Astrocyte of the spinal cord (primary cell): Measurements from ENCODE around the gene RNF10.

ENCODE experiments used
- DNase-seq: peaks from one replicate; pipeline ENCODE4 v3.0.0; 2011; ENCODE audit warnings: low read depth, low spot score
- H3K4me3 ChIP-seq: 2 replicates; pipeline ENCODE4 v1.5.1; 2011; ENCODE audit warnings: low read depth, mild to moderate bottlenecking, low read length, moderate library complexity
- in situ Hi-C: cut with HindIII; loops from 2 replicates; pipeline ENCODE4 v1.10.0; 2017; ENCODE audit warnings: low sequenced_read_pairs
- TF ChIP-seq, protein P1 (sequence below): IDR thresholded peaks from 2 replicates; pipeline ENCODE4 v1.5.1; 2012; ENCODE audit warnings: low read depth, mild to moderate bottlenecking, low read length, inconsistent platforms

Gene RNF10

DNA sequence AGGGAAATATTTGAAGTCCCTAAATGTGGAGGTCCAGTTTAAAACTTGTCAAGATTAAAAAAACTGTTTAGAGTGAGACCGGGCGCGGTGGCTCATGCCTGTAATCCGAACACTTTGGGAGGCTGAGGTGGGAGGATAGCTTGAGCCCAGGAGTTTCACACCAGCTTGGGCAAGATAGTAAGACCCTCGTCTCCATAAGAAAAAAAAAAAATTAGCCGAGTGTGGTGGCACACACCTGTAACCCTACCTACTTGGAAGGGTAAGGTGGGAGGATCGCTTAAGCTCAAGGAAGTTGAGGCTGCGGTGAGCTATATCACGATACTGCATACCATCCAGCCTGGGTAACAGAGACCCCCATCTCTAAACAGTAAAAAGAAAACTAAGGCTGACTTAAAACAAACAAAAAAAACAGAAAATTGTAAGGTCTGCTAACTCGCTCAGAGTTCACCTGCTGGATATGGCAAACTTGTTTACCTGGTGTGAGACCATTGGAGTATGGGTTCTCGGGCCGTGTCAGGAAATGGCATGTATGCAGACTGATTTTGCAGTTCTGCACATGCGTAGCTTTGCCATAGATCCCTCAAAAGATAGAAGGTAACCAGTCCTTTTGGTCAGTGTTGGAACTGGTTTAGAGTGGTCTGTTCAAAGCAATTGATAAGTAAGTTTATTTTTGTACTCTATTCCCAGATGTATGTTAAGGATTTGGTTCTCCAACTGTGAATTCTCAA is 2.1 kb downstream of the RNF10 start:
- TF ChIP-seq, protein P1, sequence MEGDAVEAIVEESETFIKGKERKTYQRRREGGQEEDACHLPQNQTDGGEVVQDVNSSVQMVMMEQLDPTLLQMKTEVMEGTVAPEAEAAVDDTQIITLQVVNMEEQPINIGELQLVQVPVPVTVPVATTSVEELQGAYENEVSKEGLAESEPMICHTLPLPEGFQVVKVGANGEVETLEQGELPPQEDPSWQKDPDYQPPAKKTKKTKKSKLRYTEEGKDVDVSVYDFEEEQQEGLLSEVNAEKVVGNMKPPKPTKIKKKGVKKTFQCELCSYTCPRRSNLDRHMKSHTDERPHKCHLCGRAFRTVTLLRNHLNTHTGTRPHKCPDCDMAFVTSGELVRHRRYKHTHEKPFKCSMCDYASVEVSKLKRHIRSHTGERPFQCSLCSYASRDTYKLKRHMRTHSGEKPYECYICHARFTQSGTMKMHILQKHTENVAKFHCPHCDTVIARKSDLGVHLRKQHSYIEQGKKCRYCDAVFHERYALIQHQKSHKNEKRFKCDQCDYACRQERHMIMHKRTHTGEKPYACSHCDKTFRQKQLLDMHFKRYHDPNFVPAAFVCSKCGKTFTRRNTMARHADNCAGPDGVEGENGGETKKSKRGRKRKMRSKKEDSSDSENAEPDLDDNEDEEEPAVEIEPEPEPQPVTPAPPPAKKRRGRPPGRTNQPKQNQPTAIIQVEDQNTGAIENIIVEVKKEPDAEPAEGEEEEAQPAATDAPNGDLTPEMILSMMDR: no peak
- H3K4me3 ChIP-seq: peak overlapping the region; percentile 91
- in situ Hi-C loops: no loop called here
- no peak for DNase-seq

DNA sequence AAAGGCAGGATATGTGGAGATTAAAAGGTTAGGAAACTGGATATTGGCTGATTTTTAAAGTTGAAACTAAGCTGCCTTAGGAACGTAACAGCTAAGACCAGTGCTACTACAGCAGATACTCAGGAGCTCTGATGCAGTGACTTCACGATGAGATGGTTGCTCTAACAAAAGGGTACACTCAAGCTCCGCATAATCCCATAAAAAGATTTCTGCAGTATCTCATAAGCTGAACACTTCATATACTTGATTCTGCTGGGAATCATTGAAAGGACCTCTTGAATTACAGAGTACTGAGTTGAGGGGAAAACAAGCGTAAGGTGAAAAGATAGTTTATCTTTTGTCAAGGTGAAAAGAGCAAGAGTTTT is 3.7 kb downstream of the RNF10 start:
- TF ChIP-seq, protein P1: no peak
- peak overlapping the region; percentile 2 for H3K4me3 ChIP-seq
- no peak for DNase-seq
- in situ Hi-C loops: no loop called here

DNA sequence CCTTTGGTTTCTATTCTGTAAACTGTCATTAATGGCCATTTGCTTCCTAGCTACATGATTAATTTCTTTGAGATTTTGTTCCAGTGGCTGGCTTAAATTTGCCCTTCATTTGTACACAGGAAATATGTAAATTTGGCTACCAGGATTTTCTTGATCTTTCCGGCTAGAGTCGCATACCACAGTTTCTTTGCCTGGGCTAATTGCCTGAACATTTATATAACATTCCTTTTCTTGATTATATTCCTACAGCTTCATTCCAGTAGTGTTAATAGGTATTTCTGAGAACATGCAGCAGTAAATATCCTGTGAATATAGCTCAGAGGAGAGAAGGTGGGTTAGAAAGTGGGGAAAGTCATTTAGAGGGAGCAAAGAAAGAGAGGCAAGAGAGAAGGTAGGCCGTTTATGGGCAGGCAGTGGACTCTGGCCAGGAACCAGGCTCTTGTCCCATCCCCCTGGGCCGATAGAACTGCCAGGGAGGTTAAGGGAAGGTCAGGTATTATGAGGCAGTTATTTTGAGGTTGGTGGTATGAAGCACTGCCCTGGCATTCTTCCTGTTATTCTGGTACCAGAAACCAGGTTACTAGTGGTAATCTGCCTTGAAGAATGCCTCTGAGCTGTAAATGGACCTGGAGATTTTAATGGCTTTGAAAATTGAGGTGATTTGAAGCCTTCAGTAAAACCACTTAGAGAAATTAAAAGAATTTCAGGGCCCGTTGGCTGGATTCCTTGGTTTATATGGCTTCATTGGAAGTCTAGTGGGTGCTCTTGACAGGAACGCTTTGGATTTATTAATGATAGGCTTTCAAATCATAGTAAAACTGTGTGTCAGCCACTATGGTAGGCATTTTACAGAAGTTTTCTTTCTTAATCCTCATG is 4.4 kb downstream of the RNF10 start:
- TF ChIP-seq, protein P1: no peak
- H3K4me3 ChIP-seq: no peak overlapping the region
- in situ Hi-C loops: no loop called here
- peak; percentile 79 for DNase-seq

DNA sequence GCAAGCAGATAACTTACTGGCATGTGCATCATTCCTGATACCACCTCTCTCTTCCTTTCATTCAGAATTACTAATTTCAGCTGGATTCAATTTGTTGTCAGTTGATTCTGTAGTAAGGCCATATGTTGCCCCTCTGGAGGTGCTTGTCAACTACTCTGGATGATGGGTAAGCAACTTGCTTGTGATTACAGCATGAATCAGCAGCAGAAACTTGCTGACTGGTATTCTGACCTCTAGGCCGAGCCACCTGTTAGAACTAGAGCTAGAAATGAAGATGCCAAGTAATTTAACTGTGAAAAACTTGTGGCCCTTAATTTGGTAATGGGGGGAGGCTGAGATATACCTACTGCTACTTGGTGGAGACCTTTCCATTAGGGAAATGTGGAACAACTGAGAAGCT is 5.1 kb downstream of the RNF10 start:
- in situ Hi-C loops: no loop called here
- peak; percentile 31 for DNase-seq
- no peak overlapping the region for H3K4me3 ChIP-seq
- TF ChIP-seq, protein P1: no peak

DNA sequence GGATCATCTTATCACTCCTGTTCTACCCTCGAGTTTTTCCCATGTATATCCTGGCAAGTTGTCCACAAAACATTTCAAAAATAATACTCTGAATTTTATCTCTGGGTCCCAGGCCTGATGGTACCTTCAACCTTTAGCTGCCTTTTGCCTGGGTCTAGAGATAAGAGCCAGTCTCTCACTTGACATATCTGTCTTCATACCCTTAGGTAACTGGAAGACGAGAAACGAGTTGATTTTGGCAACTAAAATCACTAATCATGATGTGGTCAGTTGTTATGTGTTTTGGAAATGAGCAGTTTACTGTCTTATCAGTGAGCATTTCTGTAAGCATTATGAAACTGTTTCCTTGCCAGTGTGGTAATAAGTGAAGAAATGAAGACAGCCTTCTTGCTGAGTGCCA is 6.3 kb downstream of the RNF10 start:
- in situ Hi-C loops: no loop called here
- DNase-seq: no peak
- TF ChIP-seq, protein P1: no peak
- no peak overlapping the region for H3K4me3 ChIP-seq

DNA sequence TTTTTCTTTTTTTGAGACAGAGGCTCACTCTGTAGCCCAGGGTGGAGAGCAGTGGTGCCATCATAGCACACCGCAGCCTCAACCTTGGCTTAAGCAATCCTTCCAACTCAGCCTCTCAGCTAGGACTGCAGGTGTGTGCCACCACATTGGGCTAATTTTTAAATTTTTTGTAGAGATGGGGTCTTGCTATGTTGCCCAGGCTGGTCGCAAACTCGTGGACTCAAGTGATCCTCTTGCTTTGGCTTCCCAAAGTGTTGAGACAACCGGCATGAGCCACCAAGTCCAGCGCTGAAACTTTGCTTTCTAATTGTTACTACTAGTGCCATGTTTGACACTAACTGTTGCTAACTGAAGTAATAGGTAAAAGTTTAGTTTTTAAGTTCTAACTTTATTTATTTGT is 8.0 kb downstream of the RNF10 start:
- TF ChIP-seq, protein P1: no peak
- no peak for DNase-seq
- in situ Hi-C loops: no loop called here
- H3K4me3 ChIP-seq: no peak overlapping the region
